AG09309 (cell line): ENCODE data around the gene UBE2D1.

ENCODE experiments used
- DNase-seq: peaks from one replicate; pipeline ENCODE4 v3.0.0-alpha.2; 2010; ENCODE audit warnings: low read depth
- H3K4me3 ChIP-seq: 2 replicates; pipeline ENCODE4 v1.5.1; 2011; ENCODE audit warnings: mild to moderate bottlenecking, low read depth, low read length, moderate library complexity; ENCODE audit not compliant: control insufficient read depth
- TF ChIP-seq, protein P1 (sequence below): IDR thresholded peaks from 2 replicates; pipeline ENCODE4 v1.5.1; 2011; ENCODE audit warnings: mild to moderate bottlenecking, low read depth, low read length, inconsistent platforms; ENCODE audit not compliant: insufficient read depth, control insufficient read depth; ENCODE audit errors: missing control alignments

The UBE2D1 gene

DNA sequence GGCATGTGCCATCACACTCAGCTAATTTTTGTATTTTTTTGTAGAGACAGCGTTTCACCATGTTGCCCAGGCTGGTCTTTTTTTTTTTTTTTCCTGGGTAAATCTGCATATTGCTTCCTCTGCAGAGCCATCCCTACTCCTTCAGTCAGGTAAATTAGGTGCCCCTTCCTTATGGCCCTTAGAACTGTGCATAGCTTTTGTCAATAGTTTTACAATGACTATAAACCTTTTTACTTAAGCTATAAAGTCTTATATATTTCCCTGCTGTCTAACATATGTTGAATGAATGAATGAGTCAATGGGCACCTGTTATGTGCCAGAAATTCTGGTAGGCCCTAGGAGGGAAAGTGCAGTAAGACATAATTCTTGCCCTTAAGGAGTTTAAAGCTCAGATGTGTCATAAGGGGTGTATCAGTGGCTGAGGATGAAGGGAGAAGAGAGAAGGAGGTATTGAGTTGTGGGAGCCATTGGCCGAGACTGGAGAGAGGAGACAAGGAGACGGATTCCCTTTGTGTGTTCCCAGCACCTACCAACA is 30.6 kb upstream of the UBE2D1 start:
- DNase-seq = no peak
- TF ChIP-seq, protein P1, sequence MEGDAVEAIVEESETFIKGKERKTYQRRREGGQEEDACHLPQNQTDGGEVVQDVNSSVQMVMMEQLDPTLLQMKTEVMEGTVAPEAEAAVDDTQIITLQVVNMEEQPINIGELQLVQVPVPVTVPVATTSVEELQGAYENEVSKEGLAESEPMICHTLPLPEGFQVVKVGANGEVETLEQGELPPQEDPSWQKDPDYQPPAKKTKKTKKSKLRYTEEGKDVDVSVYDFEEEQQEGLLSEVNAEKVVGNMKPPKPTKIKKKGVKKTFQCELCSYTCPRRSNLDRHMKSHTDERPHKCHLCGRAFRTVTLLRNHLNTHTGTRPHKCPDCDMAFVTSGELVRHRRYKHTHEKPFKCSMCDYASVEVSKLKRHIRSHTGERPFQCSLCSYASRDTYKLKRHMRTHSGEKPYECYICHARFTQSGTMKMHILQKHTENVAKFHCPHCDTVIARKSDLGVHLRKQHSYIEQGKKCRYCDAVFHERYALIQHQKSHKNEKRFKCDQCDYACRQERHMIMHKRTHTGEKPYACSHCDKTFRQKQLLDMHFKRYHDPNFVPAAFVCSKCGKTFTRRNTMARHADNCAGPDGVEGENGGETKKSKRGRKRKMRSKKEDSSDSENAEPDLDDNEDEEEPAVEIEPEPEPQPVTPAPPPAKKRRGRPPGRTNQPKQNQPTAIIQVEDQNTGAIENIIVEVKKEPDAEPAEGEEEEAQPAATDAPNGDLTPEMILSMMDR = no peak

DNA sequence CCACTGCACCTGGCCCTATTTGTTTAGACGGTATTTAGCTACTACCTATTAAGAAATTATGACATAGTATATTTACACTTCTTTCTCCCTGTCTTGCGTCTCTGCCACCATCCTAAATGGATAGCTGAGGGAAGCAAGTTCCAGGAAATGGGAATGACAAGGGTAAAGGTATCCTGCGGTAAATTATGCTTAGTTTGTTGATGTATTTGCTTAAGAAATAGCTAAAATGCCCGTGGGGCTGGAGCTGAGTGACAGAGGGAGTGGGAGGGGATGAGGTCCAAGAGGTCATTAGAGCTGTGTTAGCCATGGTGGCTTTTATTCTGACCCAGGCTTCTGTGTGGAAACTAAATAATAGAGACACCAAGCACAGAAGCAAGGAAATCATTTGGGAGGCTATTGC is 29.0 kb upstream of the UBE2D1 start:
- TF ChIP-seq, protein P1 = no peak
- no peak overlapping the region for H3K4me3 ChIP-seq
- no peak for DNase-seq

More for the DNA sequence above, 30.6 kb upstream of the UBE2D1 start:
- no peak overlapping the region for H3K4me3 ChIP-seq

DNA sequence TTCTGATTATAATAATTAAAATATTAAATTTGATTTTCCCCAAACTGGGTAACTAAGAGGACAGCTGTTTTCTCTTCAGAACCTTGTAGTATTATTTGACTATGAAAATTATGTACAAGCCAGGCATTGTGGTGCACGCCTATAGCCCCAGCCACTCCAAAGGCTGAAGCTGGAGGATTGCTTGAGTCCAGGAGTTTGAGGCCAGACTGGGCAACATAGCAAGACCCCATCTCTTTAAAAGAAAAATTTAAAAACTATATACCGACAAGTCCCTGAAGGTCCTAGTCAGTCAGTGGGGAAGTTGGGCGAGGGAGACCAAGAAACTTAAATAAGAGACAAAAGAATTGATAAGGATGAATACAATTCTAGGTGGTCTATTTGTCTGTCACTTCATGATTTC is 27.1 kb upstream of the UBE2D1 start:
- no peak for DNase-seq
- no peak overlapping the region for H3K4me3 ChIP-seq
- TF ChIP-seq, protein P1 = no peak

DNA sequence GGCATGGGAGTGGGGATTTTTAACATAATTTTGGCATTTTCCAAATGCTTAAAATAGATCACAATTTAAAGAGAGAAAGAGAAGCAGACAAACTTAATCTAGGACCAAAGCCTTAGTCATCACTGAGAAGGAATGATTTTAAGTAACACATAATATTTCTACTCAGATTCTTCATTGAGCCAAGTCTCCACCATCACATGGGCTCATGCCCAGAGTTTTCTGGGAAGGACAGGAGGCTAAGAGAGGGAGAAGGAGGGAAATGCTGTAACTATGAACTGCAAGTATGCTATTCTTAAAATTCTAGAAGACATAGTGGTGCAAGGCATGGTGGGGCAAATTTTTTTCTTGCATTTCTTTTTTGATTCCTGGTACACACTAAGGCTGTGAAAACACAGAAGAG is 23.8 kb upstream of the UBE2D1 start:
- TF ChIP-seq, protein P1 = no peak
- DNase-seq = no peak

DNA sequence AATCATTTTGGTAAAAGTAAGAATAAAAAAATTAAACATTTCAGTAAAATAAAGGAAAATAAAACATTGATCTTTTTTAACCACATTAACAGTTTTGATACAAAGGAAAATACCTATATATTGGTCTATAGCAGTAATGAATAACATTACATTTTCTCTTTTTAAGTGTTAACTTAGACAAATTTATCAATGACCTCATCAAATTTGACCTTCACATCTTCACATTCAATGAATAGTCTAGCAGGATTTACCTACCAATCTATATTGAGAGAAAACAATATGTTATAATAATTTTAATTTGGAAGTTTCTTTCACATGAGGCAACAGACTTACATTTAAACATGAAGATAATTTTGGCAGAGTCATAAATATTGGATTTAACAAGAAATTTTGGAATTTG is 17.9 kb upstream of the UBE2D1 start:
- DNase-seq = no peak
- no peak overlapping the region for H3K4me3 ChIP-seq
- TF ChIP-seq, protein P1 = no peak

More for the DNA sequence above, 23.8 kb upstream of the UBE2D1 start:
- H3K4me3 ChIP-seq = no peak overlapping the region

DNA sequence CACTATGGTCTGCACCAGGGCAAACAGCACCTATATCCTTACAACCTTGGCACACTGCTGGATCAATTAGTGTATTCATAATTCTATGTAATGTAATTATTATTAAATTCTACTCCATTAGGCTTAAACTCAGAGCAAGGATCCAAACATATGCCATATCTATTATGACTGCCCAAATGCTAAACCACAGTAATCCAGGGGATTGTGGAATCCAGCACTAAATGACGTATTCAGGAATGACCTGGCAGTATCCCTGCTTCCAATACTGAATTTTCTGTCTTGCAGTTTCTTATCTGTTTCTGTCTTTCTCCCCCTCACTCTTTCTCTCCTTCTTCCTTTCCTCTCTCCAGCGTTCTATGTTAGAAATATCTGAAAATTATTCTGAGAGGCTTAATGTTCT is 16.5 kb upstream of the UBE2D1 start:
- no peak for DNase-seq
- TF ChIP-seq, protein P1 = no peak
- H3K4me3 ChIP-seq = no peak overlapping the region

DNA sequence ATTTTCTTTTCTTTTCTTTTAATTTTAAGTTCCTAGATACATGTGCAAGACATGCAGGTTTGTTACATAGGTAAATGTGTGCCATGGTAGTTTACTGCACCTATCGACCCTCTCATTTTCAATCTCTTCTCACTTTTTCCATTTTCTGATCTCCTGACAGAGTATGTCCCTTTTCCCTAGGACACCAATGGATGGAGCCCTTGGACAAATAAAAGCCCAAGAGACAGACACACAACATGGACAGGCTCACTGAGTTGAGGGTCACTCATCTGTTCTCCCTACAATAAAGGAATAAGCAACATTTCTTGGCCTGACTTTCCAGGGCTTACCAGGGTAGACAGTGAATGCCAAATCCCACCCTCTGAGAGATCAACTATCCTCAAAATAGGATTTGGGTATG is 15.2 kb upstream of the UBE2D1 start:
- TF ChIP-seq, protein P1 = no peak
- no peak for DNase-seq
- no peak overlapping the region for H3K4me3 ChIP-seq
